VCaP (cell line): ENCODE measurements around the gene SRP9.

Experiments
- H3K27ac ChIP-seq: fragments of 450-650 bp; 2 replicates; pipeline ENCODE4 v1.5.1; 2017
- CTCF ChIP-seq: fragments of 450-650 bp; conservative IDR thresholded peaks from 2 replicates; pipeline ENCODE4 v1.5.1; 2017; ENCODE audit warnings: mild to moderate bottlenecking, moderate library complexity

SRP9 gene, protein sequence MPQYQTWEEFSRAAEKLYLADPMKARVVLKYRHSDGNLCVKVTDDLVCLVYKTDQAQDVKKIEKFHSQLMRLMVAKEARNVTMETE

GRCh38 chr1:225777583-225778336 is at the start of gene SRP9:
SRP9 (plus strand) TSS chr1:225777826; CDS start chr1:225777941, 115 bp downstream.
- TF ChIP-seq CTCF, result peak; percentile 85
- H3K27ac ChIP-seq, result peak within 1 kb of the TSS; percentile 99

DNA sequence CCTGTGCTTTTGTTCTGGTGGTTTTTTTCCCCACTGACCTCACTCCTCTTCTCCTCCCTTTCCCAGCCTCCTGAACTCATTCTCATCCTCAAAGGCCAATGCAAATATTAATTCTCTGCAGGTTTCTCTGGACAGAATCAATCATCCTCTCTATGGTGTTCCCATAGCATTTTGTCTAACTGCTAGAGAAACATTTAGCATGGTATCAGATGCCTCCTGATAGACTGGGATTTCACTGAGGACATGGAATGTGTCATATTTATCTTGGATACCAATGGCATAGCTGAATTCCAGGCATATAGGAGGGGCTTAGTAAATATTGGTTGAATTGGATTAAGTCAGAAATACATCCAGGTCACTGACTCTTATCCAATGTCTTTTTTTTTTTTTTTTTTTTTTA is 46.1 kb upstream of the SRP9 start:
- H3K27ac ChIP-seq, result no peak overlapping the region
- no peak for TF ChIP-seq CTCF

DNA sequence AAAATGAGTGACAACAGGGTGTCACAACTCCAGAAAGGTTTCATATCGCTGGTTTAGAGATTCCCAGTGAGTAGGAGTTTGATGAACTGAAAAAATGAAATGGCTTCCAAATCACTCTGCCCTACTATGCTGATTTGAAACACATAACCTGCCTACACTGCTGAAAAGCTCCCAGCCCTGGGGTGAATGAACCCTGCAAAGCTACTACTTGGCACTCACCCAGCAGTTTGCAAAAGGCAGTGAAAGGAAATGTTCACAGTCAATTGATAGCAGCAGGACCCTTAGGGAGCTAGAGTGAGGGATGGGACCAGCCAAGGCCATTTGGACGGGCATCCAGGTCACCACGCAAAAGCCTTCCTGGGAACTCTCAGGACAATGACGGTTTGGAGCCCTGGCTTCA is 44.4 kb upstream of the SRP9 start:
- no peak for TF ChIP-seq CTCF
- no peak overlapping the region for H3K27ac ChIP-seq

GRCh38 chr1:225735252-225736149 is 42.1 kb upstream of the SRP9 start:
- TF ChIP-seq CTCF, result no peak
- H3K27ac ChIP-seq, result no peak overlapping the region

DNA sequence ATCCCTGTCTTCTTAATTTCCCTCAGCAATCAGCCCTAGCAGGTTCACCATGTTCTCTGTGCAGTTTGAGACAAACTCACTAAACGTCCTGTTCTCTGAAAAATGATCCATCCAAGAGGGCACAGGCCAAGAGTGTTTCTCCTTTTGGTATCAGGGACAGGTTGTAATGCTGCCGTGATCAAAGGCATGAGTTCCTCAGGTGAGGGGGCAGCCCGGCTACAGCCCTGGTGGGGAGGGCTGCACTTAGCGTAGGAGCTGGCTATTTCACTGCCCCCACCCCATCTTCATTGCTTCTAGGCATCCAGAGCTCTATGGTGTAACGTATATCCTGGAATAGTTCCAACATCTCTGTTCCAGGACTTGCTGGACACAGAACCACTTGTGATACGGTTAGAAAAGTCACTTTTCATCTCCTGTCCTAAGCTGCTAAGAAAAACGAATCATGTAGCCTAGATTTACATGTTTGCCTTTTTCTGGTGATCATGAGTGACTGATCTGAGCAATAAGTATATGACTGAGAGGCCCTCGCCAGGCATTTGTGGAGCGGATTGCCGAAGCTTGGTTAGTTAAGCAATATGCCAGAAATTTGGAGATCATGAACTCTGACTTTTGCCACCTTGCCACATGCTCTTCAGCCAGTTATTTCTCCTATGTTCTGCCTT is 41.1 kb upstream of the SRP9 start:
- no peak overlapping the region for H3K27ac ChIP-seq
- TF ChIP-seq CTCF, result no peak

DNA sequence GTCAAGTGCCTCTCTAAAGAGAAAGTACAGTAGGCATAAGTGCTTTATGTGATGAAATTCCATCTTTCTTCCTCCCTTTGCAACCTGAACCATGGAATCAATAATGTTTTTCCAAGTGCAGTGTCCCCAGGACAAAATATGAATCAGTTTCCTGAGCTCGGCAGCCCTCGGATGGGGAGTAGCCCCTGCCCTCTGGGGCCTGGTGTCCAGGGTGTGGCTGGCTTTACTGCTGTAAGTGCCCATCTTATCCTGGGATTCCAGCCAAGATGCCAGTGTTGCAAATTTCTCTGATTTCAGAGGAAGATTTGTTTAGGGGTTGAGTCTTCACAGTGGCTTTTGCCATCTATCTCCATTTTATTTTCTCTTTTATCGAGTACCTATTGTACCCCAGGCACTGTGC is 40.5 kb upstream of the SRP9 start:
- TF ChIP-seq CTCF, result no peak

GRCh38 chr1:225737866-225738265 is 39.8 kb upstream of the SRP9 start:
- no peak for TF ChIP-seq CTCF
- H3K27ac ChIP-seq, result no peak overlapping the region

More for the DNA sequence above, 40.5 kb upstream of the SRP9 start:
- no peak overlapping the region for H3K27ac ChIP-seq
